ENCODE data around the gene GZMB.

DNA sequence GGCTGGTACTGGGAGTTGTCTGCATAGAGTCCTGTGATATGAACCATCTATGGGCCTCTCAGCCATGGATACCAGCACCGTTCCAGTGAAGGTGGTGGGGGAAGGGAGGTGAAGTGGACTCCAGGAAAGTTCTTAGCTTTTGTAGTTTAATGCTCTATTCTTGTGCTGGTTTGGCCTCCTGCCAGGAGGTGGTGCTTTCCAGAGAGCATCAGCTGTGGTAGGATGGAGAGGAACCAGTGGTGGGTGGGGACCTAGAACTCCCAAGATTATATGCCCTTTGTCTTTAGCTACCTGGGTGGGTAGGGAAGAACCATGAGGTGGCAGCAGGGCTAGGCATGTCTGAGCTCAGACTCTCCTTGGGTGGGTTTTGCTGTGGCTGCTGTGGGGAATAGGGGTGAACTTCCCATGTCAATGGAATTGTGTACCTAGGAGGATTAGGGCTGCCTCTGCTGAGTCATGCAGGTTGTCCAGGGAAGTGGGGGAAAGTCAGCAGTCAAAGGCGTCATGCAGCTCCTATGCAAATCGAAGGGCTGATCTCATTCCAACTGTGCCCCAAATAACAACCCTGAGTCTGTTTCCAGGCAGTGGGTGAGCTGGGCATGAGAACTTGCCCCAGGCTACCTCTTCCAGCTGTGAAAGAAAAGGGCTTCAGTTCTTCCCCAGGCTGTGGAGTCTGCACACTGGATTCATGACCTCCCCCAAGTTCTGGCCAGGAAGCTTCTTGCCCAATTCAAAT is 38.7 kb downstream of the GZMB start:
- no peak for TF ChIP-seq EZH2 (IDR thresholded peaks at IDR 0.05; ENCODE audit: insufficient read depth, low read length)
- TF ChIP-seq, protein P1, sequence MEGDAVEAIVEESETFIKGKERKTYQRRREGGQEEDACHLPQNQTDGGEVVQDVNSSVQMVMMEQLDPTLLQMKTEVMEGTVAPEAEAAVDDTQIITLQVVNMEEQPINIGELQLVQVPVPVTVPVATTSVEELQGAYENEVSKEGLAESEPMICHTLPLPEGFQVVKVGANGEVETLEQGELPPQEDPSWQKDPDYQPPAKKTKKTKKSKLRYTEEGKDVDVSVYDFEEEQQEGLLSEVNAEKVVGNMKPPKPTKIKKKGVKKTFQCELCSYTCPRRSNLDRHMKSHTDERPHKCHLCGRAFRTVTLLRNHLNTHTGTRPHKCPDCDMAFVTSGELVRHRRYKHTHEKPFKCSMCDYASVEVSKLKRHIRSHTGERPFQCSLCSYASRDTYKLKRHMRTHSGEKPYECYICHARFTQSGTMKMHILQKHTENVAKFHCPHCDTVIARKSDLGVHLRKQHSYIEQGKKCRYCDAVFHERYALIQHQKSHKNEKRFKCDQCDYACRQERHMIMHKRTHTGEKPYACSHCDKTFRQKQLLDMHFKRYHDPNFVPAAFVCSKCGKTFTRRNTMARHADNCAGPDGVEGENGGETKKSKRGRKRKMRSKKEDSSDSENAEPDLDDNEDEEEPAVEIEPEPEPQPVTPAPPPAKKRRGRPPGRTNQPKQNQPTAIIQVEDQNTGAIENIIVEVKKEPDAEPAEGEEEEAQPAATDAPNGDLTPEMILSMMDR (IDR thresholded peaks at IDR 0.05; ENCODE audit: insufficient read depth, low read depth, low read length): no peak

Data from astrocyte (in vitro differentiated cells and primary cell).